Suppressor macrophage (primary cell): ENCODE measurements around the gene PDE6A.

ENCODE experiments used
- DNase-seq, 4 experiments: peaks; one replicate each; pipeline ENCODE4 v3.0.0-alpha.2; 2020 to 2022

The PDE6A gene

DNA sequence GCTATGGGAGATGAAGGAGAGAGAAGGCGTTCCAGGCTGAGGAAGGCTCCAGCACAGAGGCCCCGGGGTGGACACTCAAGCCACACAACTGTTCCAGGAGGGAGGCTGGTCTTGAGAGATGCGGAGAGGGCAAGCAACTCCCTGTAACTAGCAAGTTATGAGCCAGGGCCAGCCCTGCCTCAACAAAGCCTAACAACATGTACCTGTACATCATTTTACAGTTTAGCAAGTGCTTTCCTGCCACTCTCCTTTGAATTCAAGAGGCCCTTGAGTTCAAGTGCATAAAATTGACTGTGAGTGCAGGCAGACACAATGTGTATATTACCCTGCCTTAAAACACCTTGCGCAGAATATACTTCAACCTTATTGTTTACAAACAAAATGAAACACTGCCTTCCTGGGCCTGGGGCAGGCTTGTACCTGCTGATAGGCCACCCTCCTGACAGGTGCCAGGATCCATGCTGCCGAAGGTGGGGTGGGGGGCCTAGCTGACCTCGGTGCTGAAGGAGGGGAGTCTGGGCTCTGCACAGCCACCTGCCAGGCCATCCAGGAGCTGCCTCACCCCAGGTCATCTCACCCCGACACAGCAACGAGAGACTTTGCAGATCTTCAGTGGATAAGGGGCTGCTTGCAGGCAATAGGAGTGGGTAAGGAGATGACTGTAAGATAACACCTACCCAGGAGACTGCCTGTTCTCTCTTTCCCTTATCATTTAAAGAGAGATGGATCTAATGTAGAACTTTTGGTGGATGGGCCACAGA is 134.5 kb downstream of the PDE6A start:
- no peak for DNase-seq

GRCh38 chr5:149808264-149808982 is 136.2 kb downstream of the PDE6A start:
- peak; percentile 27 to 63 (median 48) for DNase-seq
